Lower leg skin (tissue), 3 donors: Measurements from ENCODE around the gene OR2T5.
"Not testable (repeated sequence)": the region's sequence is repeated elsewhere in the genome, so short reads cannot be mapped to it uniquely, and the experiment has no call there.

Source experiments
- CTCF ChIP-seq, 3 donors: fragments of 450-650 bp; IDR thresholded peaks; one replicate each; pipeline ENCODE4 v1.5.1; 2016; ENCODE audit warnings: antibody characterized with exemption in 3 of 3, mild to moderate bottlenecking in 3 of 3, moderate library complexity in 2 of 3
- POLR2A ChIP-seq, 2 donors: fragments of 450-650 bp; IDR thresholded peaks; one replicate each; pipeline ENCODE4 v1.6.1; 2016 to 2017; ENCODE audit warnings: antibody characterized with exemption in 2 of 2, mild to moderate bottlenecking in 1 of 2, moderate library complexity in 1 of 2

- TF ChIP-seq POLR2A, CTCF (IDR thresholded peaks at IDR 0.05): not testable (repeated sequence)
Measured at GRCh38 chr1:248456635-248457034, 31.8 kb upstream of the OR2T5 start.
